LNCaP clone FGC (cell line): ENCODE results near the gene RAB31.

Source experiments
- DNase-seq: peaks from one replicate; pipeline ENCODE4 v3.0.0-alpha.2; 2011; ENCODE audit warnings: low read depth
- H3K4me3 ChIP-seq: 2 replicates; pipeline ENCODE4 v1.5.1; 2011; ENCODE audit warnings: mild to moderate bottlenecking, low read depth, low read length, control low read depth
- TF ChIP-seq, protein P1 (sequence below): IDR thresholded peaks from 2 replicates; pipeline ENCODE4 v1.5.1; 2012; ENCODE audit warnings: mild to moderate bottlenecking; ENCODE audit not compliant: control insufficient read depth, insufficient read depth; ENCODE audit errors: extremely low read depth

The RAB31 gene

GRCh38 chr18:9841752-9842151 lies 133.7 kb downstream of the RAB31 start:
- no peak overlapping the region for H3K4me3 ChIP-seq
- TF ChIP-seq, protein P1, sequence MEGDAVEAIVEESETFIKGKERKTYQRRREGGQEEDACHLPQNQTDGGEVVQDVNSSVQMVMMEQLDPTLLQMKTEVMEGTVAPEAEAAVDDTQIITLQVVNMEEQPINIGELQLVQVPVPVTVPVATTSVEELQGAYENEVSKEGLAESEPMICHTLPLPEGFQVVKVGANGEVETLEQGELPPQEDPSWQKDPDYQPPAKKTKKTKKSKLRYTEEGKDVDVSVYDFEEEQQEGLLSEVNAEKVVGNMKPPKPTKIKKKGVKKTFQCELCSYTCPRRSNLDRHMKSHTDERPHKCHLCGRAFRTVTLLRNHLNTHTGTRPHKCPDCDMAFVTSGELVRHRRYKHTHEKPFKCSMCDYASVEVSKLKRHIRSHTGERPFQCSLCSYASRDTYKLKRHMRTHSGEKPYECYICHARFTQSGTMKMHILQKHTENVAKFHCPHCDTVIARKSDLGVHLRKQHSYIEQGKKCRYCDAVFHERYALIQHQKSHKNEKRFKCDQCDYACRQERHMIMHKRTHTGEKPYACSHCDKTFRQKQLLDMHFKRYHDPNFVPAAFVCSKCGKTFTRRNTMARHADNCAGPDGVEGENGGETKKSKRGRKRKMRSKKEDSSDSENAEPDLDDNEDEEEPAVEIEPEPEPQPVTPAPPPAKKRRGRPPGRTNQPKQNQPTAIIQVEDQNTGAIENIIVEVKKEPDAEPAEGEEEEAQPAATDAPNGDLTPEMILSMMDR = no peak
- DNase-seq = no peak

GRCh38 chr18:9842448-9842847 lies 134.3 kb downstream of the RAB31 start:
- H3K4me3 ChIP-seq = no peak overlapping the region
- TF ChIP-seq, protein P1 = no peak
- no peak for DNase-seq

- TF ChIP-seq, protein P1 = no peak
- H3K4me3 ChIP-seq = no peak overlapping the region
- DNase-seq = no peak
Measured at GRCh38 chr18:9845256-9845655, 137.2 kb downstream of the RAB31 start.

GRCh38 chr18:9846162-9846925 lies 138.2 kb downstream of the RAB31 start:
- DNase-seq = no peak
- TF ChIP-seq, protein P1 = no peak
- no peak overlapping the region for H3K4me3 ChIP-seq

DNA sequence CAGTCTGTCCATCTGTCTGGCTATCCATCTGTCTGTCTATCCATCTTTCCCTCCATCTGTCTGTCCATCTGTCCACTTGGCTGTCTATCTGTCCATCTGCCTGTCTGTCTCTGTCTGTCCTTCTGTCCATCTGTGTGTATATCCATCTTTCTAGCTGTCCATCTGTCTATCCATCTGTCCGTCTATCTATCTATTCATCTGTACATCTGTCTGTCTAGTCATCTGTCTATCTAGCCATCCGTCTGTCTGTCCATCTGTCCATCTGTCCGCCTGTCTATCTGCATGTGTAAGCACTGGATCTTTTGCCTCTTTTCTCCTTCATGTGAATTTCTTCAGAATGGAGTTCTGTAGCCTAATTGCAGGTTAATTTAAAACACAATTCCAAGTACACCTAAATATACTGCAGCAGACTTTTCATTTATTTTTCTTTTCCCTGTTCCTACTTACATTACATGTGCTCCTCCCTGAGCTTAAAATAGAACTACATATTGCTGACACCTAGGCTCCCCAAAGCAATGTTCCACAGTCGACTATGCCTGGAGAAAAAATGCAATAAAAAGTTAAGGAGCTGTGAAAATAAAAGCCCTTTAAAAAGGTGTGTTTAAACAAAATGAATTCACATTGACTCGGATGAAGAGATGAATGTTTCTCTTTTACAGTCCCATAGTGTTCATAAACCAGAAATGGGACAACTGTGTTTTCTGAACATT lies 140.2 kb downstream of the RAB31 start:
- DNase-seq = no peak
- TF ChIP-seq, protein P1 = no peak
- no peak overlapping the region for H3K4me3 ChIP-seq

GRCh38 chr18:9849407-9850283 lies 141.5 kb downstream of the RAB31 start:
- peak; percentile 67 for DNase-seq
- TF ChIP-seq, protein P1 = no peak
- no peak overlapping the region for H3K4me3 ChIP-seq
